Gastroesophageal sphincter (tissue), 3 donors: ENCODE data around the gene PTPRD.

Experiments used
- CTCF ChIP-seq, 4 experiments: fragments of 200-600 bp in 2 of 4; fragments of 450-650 bp in 2 of 4; sonication (generic) in 1 of 4; IDR thresholded peaks; one replicate each; pipeline ENCODE4 v1.5.1; 2017 to 2019; ENCODE audit warnings: antibody characterized with exemption in 4 of 4, mild to moderate bottlenecking in 2 of 4, moderate library complexity in 2 of 4
- POLR2A ChIP-seq, 2 donors: fragments of 450-650 bp; IDR thresholded peaks; one replicate each; pipeline ENCODE4 v1.6.1; 2017; ENCODE audit warnings: antibody characterized with exemption in 2 of 2, mild to moderate bottlenecking in 2 of 2, moderate library complexity in 1 of 2
- POLR2AphosphoS5 ChIP-seq: sonication (generic); formaldehyde crosslinking; IDR thresholded peaks from one replicate; pipeline ENCODE4 v1.6.1; 2017; ENCODE audit warnings: antibody characterized with exemption

- no peak for TF ChIP-seq CTCF (IDR thresholded peaks at IDR 0.05)
- no peak for TF ChIP-seq POLR2A (IDR thresholded peaks at IDR 0.05)
- no peak for TF ChIP-seq POLR2AphosphoS5
Observed at GRCh38 chr9:10212702-10213101, 400.1 kb downstream of the PTPRD start.
